ENCODE measurements around the gene CFAP68.

The CFAP68 gene

DNA sequence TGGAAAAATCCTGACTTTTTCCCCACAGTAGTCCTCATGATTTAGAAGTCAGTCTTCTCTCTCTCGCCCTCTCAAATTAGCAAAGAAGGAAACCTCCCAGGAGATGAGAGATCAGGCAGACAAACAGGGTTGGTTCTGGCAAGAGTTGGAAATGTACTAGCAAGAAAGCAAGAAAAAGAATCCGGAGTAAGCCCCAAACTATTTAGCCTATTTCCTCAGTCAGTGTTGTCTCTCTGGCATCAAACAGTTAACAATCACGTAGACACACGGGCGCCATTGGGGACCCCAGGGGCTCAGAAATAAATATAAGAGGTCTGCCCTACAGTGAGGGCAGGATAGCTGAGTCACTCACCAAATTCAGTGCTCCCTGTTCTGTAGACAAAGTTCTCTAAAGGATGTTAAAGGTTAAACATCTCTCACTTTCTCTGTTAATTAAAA is 44.0 kb downstream of the CFAP68 start:
- TF ChIP-seq SIN3A (IDR thresholded peaks at IDR 0.05; ENCODE audit: borderline replicate concordance, insufficient read depth, low read length) (0 out of 2 replicates have a peak, but pooled peaks have one; percentile 57), FOXP2 (optimal IDR thresholded peaks at IDR 0.05; ENCODE audit: borderline replicate concordance, extremely low read depth, extremely low read length, insufficient read depth) (no peak)

DNA sequence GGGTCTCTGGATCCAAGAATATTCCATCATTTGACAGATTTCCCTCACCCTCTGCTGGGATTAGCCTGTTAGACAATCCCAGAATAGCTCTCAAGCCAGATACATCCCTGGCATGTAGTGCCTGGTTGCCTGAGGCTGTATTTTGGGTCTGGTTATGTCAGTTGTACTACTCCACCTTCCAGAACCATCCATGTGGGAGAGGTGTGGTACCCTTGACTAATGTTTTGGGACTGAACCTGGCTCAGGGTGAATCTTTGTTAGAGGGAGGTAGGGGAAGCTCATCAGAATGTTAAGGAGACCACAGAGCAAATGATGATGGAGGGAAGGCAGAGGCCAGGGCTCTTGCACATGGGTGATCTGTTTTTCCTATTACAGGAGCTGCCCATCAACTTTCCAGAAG is 44.6 kb downstream of the CFAP68 start:
- TF ChIP-seq, protein P1, sequence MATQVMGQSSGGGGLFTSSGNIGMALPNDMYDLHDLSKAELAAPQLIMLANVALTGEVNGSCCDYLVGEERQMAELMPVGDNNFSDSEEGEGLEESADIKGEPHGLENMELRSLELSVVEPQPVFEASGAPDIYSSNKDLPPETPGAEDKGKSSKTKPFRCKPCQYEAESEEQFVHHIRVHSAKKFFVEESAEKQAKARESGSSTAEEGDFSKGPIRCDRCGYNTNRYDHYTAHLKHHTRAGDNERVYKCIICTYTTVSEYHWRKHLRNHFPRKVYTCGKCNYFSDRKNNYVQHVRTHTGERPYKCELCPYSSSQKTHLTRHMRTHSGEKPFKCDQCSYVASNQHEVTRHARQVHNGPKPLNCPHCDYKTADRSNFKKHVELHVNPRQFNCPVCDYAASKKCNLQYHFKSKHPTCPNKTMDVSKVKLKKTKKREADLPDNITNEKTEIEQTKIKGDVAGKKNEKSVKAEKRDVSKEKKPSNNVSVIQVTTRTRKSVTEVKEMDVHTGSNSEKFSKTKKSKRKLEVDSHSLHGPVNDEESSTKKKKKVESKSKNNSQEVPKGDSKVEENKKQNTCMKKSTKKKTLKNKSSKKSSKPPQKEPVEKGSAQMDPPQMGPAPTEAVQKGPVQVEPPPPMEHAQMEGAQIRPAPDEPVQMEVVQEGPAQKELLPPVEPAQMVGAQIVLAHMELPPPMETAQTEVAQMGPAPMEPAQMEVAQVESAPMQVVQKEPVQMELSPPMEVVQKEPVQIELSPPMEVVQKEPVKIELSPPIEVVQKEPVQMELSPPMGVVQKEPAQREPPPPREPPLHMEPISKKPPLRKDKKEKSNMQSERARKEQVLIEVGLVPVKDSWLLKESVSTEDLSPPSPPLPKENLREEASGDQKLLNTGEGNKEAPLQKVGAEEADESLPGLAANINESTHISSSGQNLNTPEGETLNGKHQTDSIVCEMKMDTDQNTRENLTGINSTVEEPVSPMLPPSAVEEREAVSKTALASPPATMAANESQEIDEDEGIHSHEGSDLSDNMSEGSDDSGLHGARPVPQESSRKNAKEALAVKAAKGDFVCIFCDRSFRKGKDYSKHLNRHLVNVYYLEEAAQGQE (IDR thresholded peaks at IDR 0.05; ENCODE audit: insufficient read depth in 1 of 2, low read depth in 2 of 2, low read length in 2 of 2), result no peak
- no peak for TF ChIP-seq TAF1 (IDR thresholded peaks at IDR 0.05; ENCODE audit: borderline replicate concordance, insufficient read depth, low read length)
- no peak for TF ChIP-seq FOXP2 (optimal IDR thresholded peaks at IDR 0.05; ENCODE audit: borderline replicate concordance, extremely low read depth, extremely low read length, insufficient read depth)
- TF ChIP-seq SIN3A (IDR thresholded peaks at IDR 0.05; ENCODE audit: borderline replicate concordance, insufficient read depth, low read length), result no peak
- TF ChIP-seq POLR2AphosphoS5 (IDR thresholded peaks at IDR 0.05; ENCODE audit: low read depth, low read length), result no peak

DNA sequence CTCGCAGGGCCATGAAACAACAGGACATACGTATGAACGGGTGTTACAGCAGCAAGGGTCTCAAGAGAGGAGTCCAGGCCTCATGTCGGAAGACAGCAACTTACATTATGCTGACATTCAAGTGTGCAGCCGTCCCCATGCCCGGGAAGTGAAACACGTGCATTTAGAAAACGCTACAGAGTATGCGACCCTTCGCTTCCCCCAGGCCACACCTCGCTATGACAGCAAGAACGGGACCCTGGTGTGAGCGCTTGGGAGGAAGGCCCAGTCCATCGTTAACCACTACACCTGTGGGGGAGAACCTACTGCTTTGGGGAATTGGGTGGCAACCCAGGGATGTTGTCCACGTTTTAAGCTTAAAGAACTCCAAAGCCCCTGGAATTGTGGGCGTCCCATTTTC is 46.6 kb downstream of the CFAP68 start:
- TF ChIP-seq, protein P1 (IDR thresholded peaks at IDR 0.05; ENCODE audit: insufficient read depth in 1 of 2, low read depth in 2 of 2, low read length in 2 of 2), result no peak
- TF ChIP-seq POLR2AphosphoS5 (IDR thresholded peaks at IDR 0.05; ENCODE audit: low read depth, low read length) (no peak), FOXP2 (optimal IDR thresholded peaks at IDR 0.05; ENCODE audit: borderline replicate concordance, extremely low read depth, extremely low read length, insufficient read depth) (no peak), TAF1 (IDR thresholded peaks at IDR 0.05; ENCODE audit: borderline replicate concordance, insufficient read depth, low read length) (no peak), SIN3A (IDR thresholded peaks at IDR 0.05; ENCODE audit: borderline replicate concordance, insufficient read depth, low read length) (no peak)

DNA sequence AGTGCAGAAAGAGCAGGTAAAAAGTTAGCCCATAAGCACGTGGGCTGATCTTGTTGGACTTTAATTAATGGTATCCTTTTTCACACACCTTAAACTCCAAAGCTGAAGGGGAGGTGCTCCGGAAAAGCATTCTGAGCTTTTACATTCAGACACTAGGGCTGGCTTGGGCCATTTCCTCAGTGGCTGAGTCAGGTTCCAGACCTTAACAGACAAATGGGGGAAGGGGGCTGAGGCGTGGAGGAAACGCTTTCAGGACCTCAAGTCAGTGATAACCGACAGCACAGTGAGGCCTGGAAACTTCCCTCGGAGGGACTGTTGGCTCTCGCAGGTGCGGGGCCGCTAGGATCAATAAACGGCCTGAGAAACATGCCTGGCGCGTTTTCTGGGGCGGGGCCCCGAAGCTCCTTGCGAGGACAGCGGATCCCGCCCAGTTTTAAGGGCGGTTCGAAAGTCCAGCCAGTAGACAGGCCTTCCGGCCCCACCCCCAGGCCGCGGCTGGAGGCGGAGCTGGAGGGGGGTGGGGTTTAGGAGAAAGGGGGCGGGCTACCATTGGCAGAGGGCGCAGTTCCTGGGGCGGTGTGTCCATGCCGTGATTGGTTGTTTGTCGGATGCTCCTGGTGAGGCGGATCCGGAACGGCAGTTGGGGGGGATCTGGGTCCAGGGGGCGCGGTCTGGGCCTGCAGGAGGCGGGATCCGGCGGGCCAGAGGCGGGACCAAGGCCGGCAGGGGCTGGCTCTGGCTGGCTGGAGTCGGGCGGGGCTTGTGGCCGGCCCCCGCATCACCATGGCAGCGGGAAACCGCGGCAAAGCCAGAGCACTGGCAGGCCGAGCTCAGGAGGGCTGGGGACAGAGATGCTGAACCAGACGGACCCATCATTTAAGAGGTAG is 47.4 kb downstream of the CFAP68 start:
- TF ChIP-seq, protein P1 (IDR thresholded peaks at IDR 0.05; ENCODE audit: insufficient read depth in 1 of 2, low read depth in 2 of 2, low read length in 2 of 2), result 0 out of 4 replicates have a peak, but pooled peaks of 1 of the 2 experiments have one; percentile 23
- TF ChIP-seq TAF1 (IDR thresholded peaks at IDR 0.05; ENCODE audit: borderline replicate concordance, insufficient read depth, low read length) (peak; percentile 66; the same call in 1 of the 2 replicates), SIN3A (IDR thresholded peaks at IDR 0.05; ENCODE audit: borderline replicate concordance, insufficient read depth, low read length) (peak; percentile 62; the same call in 1 of the 2 replicates), POLR2AphosphoS5 (IDR thresholded peaks at IDR 0.05; ENCODE audit: low read depth, low read length) (peak; percentile 86), FOXP2 (optimal IDR thresholded peaks at IDR 0.05; ENCODE audit: borderline replicate concordance, extremely low read depth, extremely low read length, insufficient read depth) (peak; percentile 51)

DNA sequence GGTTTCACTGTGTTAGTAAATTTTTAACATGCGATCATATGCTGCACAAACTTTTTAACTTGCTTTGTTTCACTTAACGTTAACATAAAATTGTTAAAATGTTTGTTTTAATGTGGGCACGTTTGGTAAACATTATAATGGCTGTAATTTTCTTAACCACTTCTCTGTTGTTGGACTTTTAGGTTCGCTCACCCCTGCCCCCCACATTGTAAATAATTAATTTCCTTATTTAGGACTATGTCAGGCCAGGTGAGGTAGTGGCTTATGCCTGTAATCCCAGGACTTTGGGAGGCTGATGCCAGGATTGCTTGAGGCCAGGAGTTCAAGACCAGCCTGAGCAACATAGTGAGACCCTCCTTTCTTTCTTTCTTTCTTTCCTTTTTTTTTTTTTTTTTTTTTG is 51.1 kb downstream of the CFAP68 start:
- TF ChIP-seq, protein P1 (IDR thresholded peaks at IDR 0.05; ENCODE audit: insufficient read depth in 1 of 2, low read depth in 2 of 2, low read length in 2 of 2), result no peak
- TF ChIP-seq FOXP2 (optimal IDR thresholded peaks at IDR 0.05; ENCODE audit: borderline replicate concordance, extremely low read depth, extremely low read length, insufficient read depth) (no peak), TAF1 (IDR thresholded peaks at IDR 0.05; ENCODE audit: borderline replicate concordance, insufficient read depth, low read length) (no peak), SIN3A (IDR thresholded peaks at IDR 0.05; ENCODE audit: borderline replicate concordance, insufficient read depth, low read length) (no peak), POLR2AphosphoS5 (IDR thresholded peaks at IDR 0.05; ENCODE audit: low read depth, low read length) (no peak)
